ENCODE results near the gene CYP51A1.
A peak's percentile ranks its signal among the peaks of the same experiment; 100 is the strongest.
"Not testable (repeated sequence)": the region's sequence is repeated elsewhere in the genome, so short reads cannot be mapped to it uniquely, and the experiment has no call there.

CYP51A1 gene

DNA sequence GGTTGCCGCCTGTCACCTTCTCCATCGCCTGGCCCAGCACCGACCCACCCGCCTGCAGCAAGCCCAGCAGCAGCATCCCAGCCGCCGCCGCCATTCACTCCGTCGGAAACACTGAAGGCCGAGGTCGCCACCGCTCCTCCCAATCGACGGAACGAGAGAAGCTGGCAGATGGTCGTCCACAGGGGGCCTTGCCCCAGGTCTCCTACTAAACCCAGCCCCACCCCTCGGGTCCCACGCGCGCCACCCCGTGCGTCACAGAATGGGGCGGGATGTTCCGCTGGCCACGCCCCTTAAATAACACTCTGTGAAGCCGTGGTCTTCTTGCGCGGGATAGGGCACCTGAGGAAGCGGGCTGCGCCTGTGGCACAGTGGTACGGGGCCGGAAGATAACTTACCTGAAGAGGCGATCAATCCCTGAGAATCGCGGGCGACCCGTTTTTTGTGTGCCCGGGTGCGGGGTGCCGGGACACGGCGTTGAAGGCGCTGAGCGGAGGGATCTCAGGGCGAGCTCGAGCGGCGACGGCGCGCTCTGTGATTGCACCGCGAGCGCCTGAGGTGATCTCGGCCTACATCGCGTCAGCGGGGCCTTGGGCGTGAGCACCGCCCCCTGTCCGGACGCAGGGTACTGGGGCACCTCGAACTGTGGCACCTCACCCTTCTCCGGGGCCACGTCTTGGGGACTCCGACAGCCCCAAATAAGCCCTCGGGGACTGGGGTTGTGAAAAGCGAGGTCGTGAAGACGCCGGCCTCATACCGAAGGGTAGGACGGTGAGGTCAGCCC is at the start of gene CYP51A1:
CYP51A1 (minus strand) TSS at position 207 of the 781 bp plus-strand sequence; CDS start at position 94, 113 bp downstream.
- peak; percentile 88 to 90 for ATAC-seq

DNA sequence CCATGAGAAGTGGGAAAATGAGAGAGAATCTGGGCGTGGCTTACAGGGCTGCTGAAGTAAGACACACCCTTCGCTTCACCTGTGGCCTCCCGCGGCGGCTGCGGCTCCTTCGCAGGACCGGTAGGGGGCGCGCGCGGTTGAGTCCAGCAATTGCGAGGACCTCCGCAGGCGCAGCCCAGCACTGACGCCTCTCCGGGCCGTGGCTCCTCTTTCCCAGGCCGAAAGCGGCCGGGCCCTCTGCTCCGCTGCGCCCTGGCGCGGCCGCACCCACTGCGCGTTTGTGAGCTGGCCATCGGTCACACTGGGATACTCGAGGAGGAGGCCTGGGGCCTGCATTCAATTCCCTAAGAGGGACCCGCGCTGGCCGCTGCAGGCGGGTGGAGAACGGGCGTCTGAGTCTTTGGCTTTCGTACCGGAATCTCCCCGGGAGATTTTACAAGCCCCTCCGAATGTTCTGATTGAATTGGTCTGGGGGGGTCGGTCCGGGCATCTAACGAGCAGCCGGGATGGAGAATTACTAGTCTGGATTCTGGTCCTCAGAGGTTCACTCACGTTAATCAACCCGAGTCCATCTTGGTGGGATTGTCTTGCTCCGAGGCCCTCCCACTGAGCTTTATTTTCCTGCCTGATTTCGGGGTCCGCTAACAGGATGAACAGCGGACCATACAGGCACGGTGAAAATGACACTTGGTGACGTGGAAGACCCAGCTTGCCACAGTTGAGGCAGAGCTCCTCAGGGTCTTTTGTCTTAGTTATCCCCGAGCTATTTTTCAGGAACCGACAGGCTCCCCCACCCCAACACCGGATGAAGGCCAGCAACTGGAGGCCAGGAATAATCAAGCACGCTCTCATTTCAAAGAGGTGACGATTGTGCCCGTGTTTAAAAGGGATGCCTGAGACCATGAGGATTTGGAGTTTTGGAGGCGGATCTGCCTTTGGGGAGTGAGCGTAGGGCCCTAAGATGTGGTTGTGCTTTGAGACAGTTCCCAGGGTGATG is 44.9 kb upstream of the CYP51A1 start, which contains the start of gene LRRD1:
LRRD1 (minus strand) TSS at position 215 of the 997 bp plus-strand sequence. CDS start 13,940 bp downstream, outside the sequence.
- peak; percentile 99 to 100 for ATAC-seq

DNA sequence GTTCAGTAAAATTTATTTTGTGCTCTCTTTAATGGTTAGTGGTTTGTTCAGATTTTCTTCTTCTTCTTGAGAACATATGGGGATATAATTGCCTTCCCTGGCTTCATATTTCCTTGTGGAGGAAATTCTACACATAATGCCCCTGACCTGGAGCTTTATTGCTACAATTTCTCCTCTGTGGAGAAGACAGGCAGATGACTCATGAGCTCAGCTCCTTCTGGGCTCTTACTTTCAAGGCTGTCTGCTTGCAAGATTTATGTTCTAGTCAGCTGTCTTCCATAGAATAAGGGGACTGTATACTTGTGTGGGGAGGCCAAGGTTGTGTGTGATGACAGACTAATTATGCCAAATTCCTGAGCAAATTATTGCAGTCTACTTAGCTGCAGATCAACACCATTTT is 43.1 kb upstream of the CYP51A1 start:
- no peak for ATAC-seq

DNA sequence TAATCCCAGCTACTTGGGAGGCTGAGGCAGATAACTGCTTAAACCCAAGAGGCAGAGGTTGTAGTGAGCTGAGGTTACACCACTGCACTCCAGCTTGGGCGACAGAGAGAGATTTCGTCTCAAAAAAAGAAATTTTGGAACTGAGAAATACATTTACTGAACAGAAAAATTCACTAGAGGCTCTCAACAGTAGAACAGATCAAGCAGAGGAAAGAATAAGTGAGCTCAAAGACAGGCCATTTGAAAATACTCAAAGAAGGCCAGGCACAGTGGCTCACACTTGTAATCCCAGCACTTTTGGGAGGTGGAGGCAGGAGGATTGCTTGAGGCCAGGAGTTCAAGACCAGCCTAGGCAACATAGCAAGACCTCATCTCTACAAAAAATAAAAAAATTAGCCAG is 35.3 kb upstream of the CYP51A1 start:
- ATAC-seq = not testable (repeated sequence)

DNA sequence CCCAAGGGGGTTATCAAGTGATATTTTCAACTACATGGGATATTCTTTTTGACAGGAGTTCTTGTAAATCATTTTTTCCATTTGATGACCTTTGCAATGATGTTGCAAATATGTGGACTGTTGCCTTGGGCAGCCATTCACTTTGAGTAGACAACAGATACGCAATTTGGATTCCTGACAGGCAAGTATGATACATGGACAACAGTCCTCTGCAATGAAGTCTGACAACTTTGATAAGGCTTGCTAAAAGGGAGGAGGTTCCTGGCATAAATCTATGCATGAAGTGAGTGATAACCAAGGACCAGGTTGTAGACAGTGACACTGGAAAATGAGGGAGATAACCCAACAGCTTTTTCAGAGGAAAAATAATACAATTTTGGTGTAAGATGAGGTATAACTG is 27.0 kb upstream of the CYP51A1 start:
- no peak for ATAC-seq

DNA sequence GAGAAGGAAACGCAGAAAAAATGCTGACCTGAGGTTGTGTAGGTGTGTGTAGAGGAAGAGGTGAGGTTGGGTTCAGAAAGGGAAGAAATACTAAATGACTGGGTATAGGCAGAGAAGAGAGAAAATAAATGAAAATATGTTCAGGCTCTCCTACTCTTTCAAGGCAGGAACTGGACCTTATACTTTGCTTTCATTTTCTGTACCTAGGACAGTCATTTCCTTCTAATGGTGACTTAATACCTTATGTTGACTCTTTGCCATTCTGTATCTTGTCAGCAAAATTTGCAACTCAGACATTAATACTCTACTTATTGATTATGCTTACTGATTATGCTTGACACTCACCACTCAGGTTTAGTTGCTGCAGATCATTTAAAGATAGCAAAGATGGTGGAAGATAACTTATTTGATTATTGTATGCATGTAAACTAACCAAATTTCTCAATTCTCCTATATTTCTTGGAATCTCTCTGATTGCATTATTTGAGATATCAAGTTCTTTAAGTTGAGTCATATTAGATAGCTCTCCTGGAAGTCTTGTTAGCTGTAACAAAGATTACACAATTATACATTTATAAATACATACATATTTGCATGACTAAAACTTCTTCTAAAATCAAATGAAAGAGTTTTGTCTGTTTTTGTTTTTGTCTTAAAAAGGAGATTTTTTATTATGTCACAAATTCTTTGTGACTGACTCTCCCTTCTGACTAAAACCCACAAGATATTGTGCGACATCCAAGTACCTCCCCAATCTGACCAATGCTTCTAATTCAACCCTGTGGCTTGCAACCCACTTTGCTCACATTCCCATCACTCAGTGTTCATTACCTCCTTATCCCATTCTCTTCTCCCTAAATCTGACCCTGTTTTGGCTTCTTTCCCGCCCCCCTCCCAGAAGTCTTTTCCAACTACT is 24.6 kb upstream of the CYP51A1 start:
- peak; percentile 55 to 58 for ATAC-seq

DNA sequence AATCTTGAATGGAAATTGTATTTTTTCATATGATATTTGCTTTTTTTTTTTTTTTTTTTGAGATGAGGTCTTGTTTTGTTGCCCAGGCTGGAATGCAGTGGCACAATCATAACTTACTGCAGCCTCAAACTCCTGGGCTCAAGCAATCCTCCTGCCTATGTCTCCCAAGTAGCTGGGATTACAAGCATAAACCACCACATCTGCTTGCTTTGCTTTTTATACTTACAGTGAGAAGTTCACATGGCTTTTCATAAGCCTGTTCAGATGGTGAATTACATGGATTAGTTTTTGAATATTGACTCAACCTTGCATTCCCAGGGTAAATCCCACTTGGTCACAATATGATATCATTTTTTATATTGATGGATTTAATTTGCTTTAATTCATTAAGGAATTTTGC is 22.7 kb upstream of the CYP51A1 start:
- no peak for ATAC-seq

DNA sequence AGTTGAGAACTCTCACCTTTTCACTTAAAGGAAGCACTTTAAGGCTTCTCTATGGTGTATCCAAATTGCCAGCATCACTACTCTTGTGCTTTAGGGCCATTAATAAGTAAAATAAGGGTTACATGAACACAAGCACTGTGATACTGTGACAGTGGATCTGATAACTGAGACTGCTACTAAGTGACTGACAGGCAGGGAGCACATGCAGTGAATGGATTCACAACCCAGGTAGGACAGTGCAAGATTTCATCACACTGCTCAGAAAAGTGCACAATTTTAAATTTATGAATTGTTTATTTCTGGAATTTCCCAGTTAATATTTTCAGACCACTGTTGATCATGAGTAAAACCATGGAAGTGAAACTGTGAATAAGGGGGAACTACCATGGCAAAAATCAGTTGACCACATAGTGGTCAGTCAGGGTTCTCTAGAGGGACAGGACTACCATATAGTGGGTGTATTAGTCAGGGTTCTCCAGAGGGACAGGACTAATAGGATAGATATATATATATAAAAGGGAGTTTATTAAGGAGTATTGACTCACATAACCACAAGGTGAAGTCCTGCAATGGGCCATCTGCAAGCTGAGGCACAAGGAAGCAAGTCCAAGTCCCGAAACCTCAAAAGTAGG is 20.9 kb upstream of the CYP51A1 start:
- ATAC-seq = no peak

DNA sequence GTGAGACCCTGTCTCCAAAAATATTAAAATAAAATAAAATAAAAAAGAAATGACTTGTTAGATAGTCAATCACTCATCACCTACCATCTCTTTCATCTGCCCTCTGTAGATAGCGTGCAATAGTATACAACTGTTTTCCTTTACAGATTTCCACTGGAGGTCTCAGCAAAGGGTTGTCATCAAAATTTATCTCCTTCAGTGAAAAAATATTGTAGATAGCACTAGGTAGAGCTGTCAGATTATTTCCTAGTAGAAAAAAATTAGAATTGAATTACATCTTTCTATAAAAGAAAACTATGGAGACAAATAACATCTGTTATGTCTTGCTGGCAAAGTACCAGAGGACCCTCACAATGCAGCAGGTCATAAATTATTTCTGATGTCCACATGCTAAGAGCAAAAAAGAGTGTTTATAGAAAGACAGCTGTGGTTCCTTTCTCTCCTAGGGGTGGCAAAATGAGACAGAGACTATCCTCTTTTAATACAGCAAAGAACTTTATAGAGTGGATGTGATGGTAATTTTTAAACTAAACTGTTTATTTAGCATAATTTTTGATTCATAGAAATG is 16.3 kb upstream of the CYP51A1 start:
- ATAC-seq = no peak

DNA sequence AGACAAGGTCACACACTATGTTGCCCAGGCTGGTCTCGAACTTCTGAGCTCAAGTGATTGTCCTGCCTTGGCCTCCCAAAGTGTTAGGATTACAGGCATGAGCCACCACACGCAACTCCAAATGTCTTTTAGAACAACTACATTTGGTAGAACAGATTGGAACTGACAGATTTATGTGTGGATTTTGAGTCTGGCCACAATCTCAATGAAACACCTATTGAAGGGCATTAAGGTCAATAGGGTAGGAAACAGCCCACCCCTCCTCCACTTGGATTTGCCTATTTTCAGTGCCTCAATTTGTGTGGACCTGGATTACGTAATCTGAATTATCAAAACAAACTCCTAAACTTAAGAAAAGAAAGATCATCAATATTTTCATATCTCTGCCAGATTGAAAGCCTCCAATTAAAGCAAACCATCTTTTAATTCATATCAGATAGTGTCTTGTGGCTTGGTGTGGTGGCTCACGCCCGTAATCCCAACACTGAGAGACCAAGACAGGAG is 15.5 kb upstream of the CYP51A1 start:
- no peak for ATAC-seq

DNA sequence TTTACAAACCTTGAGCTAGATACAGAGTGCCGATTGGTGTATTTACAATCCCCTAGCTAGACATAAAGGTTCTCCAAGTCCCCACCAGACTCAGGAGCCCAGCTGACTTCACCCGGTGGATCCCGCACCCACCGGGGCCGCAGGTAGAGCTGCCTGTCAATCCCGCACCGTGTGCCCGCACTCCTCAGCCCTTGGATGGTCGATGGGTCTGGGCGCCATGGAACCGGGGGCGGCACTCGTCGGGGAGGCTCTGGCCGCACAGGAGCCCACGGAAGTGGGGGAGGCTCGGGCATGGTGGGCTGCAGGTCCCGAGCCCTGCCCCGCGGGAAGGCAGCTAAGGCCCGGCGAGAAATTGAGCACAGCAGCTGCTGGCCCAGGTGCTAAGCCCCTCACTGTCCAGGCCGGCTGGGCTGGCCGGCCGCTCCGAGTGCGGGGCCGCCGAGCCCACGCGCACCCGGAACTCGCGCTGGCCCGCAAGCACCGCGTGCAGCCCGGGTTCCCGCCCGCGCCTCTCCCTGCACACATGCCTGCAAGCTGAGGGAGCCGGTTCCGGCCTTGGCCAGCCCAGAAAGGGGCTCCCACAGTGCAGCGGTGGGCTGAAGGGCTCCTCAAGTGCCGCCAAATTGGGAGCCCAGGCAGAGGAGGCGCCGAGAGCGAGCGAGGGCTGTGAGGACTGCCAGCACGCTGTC is 9.1 kb upstream of the CYP51A1 start:
- ATAC-seq = not testable (repeated sequence)

DNA sequence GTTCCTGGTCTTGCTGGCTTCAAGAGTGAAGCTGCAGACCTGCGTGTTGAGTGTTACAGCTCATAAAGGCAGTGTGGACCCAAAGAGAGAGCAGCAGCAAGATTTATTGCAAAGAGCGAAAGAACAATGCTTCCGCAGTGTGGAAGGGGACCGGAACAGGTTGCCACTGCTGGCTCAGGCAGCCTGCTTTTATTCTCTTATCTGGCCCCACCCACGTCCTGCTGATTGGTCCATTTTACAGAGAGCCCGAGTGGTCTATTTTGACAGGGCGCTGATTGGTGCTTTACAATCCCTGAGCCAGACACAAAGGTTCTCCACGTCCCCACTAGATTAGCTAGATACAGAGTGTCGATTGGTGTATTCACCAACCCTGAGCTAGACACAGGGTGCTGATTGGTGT is 8.5 kb upstream of the CYP51A1 start:
- not testable (repeated sequence) for ATAC-seq

DNA sequence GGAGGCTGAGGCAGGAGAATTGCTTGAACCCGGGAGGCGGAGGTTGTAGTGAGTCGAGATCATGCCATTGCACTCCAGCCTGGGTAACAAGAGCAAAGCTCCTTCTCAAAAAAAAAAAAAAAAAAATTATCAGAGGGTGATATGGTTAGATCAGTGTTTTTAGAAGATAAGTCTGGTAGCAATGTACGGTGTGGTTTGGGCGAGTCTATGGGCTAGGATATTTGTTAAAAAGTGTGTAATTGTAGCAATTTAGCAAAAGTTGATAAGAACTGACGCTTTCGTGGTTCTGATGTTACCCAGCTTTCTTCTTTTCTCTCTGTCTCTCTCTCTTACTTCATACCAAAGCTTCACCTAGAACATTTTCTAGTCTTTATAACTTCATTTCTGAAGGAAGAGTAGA is 6.9 kb upstream of the CYP51A1 start:
- ATAC-seq = no peak

DNA sequence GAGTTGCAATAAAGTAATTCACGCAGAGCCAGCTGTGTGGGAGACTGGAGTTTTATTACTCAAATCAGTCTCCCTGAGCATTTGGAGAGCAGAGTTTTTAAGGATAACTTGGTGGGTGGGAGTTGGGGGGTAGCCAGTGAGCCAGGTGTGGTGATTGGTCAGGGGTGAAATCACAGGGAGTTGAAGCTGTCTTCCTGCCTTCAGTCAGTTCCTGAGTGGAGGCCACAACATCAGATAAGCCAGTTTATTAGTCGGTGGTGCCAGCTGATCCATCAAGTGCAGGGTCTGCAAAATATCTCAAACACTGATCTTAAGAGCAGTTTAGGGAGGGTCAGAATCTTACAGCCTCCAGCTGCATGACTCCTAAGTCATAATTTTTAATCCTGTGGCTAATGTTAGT is 3.3 kb upstream of the CYP51A1 start:
- ATAC-seq = no peak

DNA sequence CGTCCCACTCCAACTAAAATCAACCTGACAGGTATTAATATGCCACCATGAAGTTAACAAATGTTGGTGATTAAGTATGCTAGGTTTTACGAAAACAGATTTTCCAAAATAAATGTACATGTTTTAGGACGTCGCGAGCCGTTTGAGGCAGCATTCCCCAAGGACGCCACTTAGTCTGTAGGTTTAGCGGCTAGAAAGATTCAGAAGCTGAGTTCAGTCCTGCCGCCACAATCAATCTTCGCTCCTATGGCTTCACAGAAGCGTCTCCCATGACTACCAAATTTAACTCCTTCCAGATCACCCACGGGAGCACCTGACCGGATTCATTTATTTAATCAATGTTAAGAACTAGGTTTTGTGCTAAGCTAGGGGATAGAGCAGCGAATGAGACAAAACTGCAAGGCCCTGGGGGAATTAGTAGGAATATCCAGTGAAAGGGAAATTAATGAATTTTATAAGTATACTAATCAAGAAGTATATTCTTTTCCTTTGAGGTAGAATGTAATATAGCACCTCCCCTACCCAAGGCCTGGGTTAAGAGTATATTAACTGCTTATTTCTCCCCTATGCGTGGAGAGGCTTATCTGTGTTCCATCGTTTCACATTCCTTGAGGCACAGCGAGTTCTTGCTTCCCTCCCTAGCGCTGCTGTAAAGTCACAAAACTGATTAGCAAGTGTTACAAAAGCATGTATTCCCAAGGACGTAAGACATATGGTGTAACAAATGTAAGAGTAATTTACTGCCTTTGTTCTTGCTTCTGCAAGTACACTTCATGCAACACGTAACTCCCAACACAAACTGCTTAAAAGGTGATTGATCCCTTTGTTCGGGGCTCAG is 994 bp upstream of the CYP51A1 start:
- no peak for ATAC-seq

DNA sequence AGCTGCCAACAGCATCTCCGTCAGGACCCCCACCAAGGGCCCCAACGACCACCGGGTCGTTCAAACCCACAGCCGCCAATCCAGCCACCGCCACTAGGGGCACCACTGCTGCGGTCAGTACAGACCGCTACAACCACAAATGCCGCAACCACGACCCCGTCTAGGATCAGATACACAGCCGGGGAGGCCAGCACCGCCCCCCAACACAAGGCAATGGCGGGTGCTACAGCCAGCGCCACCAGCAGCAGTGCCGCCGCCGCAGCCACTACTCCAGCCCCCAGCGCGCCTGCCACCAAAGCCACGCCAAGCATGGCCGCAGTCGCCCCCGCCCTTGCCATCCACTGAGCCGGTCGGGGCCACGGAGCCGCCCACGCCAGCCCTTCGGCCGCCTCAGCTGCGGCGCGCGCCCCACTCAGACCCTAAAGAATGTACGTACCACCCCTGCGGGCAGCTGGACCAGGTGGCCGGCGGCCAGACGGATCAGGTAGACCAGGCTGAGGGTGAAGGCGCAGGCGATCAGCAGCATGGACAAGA is 473 bp downstream of the CYP51A1 start:
- peak; percentile 24 to 33 for ATAC-seq

DNA sequence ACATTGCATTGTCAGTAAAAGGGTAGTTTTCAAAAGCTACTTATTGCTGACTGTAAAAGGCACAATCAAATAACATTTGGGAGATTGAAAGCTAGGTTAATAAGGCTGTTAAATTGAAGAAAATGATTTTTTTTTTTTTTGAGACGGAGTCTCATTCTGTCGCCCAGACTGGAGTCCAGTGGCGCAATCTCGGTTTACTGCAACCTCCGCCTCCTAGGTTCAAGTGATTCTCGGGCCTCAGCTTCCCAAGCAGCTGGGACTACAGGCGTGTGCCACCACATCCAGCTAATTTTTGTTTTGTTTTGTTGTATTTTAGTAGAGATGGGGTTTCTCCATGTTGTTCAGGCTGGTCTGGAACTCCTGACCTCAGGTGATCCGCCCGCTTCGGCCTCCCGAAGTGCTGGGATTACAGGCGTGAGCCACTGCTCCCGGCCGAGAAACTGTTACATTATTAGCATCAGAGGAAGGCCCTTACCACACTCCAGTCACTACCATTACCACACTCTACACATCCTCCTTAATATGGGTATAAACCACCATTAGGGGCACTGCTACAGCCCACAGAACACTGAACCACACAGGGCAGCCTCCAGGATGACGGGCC is 1.0 kb downstream of the CYP51A1 start:
- ATAC-seq = peak; percentile 13 to 22

DNA sequence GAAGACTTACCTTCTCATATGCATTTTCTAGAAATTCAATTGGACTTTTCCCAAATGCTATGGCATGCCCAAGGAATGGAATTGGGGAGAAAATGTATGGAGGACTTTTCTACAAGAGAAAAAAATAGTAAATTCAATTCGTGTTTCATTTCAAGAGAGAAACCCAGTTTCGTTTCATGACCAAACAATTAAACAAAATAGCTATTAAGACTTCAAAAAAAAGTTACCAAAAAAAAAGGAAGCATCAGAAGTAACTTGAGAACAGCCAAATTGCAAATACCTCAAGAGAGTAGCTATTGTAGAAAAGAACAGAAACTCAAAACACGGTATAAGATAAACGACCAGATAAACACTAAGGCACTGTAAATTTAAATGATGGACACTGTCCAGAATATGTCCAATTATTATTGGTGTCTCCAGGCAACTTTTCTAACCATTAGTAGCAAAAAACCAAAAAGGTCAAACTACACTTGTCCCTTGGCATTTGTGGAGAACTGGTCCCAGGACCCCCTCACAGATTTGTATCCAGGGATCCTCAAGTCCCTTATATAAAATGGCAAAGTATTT is 2.4 kb downstream of the CYP51A1 start:
- ATAC-seq = no peak

DNA sequence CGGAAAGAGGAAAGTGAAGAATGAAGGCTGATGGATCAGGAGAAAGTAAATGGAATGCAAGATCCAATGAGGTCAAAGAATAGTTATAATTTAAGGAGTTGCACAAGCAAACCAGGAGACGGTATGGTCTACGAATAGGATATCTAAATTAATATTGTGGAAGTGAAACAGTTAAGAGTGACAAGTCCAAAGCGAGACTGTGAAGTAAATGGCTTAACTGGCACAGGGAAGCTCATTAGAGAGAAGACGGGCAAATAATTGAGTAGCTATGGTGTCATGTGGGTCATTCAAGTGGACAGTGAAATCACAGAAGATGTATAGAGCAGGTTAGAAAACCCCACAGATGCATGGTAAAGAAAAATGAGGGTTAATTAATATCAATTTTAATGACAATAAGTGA is 3.2 kb downstream of the CYP51A1 start:
- no peak for ATAC-seq

Measured in activated CD4-positive, CD25-positive, alpha-beta regulatory T cell treated with anti-CD3 and anti-CD28 coated beads, Interleukin-2, amount 50 U/mL, for 24 hours (primary cell).